ENCODE data around the gene ZNF512.
"Not testable (repeated sequence)": the region's sequence is repeated elsewhere in the genome, so short reads cannot be mapped to it uniquely, and the experiment has no call there.

ZNF512 gene

DNA sequence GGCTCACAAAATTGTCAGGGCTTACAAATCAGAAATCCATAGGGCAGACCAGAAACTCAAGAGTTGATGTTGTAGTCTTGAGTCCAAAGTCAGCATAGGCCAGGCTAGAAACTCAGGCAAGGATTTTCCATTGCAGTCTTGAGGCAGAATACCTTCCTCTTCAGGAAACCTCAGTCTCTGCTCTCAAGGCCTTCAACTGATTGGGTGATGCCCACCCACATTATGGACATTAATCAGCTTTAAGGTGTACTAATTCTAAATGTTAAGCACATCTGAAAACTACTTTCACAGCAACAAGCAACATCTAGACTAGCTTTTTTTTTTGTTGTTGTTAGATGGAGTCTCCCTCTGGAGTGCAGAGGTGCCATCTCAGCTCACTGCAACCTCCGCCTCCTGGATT lies 31.3 kb upstream of the ZNF512 start:
- TF ChIP-seq, protein P1, sequence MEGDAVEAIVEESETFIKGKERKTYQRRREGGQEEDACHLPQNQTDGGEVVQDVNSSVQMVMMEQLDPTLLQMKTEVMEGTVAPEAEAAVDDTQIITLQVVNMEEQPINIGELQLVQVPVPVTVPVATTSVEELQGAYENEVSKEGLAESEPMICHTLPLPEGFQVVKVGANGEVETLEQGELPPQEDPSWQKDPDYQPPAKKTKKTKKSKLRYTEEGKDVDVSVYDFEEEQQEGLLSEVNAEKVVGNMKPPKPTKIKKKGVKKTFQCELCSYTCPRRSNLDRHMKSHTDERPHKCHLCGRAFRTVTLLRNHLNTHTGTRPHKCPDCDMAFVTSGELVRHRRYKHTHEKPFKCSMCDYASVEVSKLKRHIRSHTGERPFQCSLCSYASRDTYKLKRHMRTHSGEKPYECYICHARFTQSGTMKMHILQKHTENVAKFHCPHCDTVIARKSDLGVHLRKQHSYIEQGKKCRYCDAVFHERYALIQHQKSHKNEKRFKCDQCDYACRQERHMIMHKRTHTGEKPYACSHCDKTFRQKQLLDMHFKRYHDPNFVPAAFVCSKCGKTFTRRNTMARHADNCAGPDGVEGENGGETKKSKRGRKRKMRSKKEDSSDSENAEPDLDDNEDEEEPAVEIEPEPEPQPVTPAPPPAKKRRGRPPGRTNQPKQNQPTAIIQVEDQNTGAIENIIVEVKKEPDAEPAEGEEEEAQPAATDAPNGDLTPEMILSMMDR (IDR thresholded peaks at IDR 0.05; ENCODE audit: low read length, missing control alignments), result no peak
- no peak for DNase-seq (ENCODE audit: low read depth)
- no peak overlapping the region for H3K4me3 ChIP-seq (replicated peaks; ENCODE audit: low read depth, low read length)

DNA sequence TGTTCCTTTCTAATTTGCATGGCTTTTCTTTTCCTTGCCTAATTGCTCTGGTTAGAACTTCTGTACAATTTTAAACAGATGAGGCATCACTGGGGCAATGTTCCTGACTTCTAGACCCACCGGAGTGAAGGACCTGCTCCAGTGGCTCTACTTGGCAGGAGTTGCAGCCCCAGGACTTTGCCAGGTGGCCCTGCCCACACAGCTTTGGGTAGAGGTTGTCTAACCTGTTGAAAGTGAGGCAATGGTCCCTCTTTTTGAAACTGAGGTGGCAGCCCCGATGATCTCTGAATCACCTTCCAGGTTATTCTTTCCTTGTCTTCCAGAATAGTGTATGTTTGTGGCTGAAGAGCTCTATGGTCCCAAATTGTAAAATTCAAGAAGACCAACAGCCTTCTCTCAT lies 29.9 kb upstream of the ZNF512 start:
- no peak overlapping the region for H3K4me3 ChIP-seq (replicated peaks; ENCODE audit: low read depth, low read length)
- TF ChIP-seq, protein P1 (IDR thresholded peaks at IDR 0.05; ENCODE audit: low read length, missing control alignments), result no peak
- no peak for DNase-seq (ENCODE audit: low read depth)

- DNase-seq (ENCODE audit: low read depth); H3K4me3 ChIP-seq (replicated peaks; ENCODE audit: low read depth, low read length): not testable (repeated sequence)
Observed at GRCh38 chr2:27554451-27554850, 28.4 kb upstream of the ZNF512 start.

DNA sequence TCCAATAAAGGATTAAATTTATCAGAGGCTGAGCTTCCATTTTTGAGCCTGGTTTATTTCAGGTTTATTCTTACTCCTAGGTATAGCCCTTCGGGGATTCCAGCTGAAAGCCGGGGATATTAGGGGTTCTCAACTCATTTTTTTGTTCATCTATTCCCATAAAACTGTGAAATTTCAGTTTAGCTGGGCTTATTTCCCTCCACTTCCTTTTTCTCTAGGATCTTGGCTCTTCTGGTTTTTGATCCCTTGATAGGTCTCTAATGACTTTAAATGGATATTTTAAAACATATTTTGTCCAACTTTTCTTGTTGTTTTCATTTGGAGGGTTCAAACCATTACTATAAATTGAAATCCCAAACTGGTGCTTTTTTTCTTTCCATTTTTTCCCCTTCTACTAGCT lies 23.6 kb upstream of the ZNF512 start:
- no peak for DNase-seq (ENCODE audit: low read depth)
- no peak overlapping the region for H3K4me3 ChIP-seq (replicated peaks; ENCODE audit: low read depth, low read length)
- TF ChIP-seq, protein P1 (IDR thresholded peaks at IDR 0.05; ENCODE audit: low read length, missing control alignments), result no peak

GRCh38 chr2:27561060-27561459 lies 21.8 kb upstream of the ZNF512 start:
- H3K4me3 ChIP-seq (replicated peaks; ENCODE audit: low read depth, low read length), result no peak overlapping the region
- TF ChIP-seq, protein P1 (IDR thresholded peaks at IDR 0.05; ENCODE audit: low read length, missing control alignments), result no peak
- no peak for DNase-seq (ENCODE audit: low read depth)

- H3K4me3 ChIP-seq (replicated peaks; ENCODE audit: low read depth, low read length), result no peak overlapping the region
- TF ChIP-seq, protein P1 (IDR thresholded peaks at IDR 0.05; ENCODE audit: low read length, missing control alignments), result no peak
- peak; percentile 45 for DNase-seq (ENCODE audit: low read depth)
Observed at GRCh38 chr2:27566628-27567027, 16.2 kb upstream of the ZNF512 start.

GRCh38 chr2:27569398-27569797 lies 13.4 kb upstream of the ZNF512 start:
- DNase-seq (ENCODE audit: low read depth), result no peak
- TF ChIP-seq, protein P1 (IDR thresholded peaks at IDR 0.05; ENCODE audit: low read length, missing control alignments), result no peak

GRCh38 chr2:27571197-27571596 lies 11.6 kb upstream of the ZNF512 start:
- DNase-seq (ENCODE audit: low read depth), result no peak
- TF ChIP-seq, protein P1 (IDR thresholded peaks at IDR 0.05; ENCODE audit: low read length, missing control alignments), result no peak

More at GRCh38 chr2:27569398-27569797, 13.4 kb upstream of the ZNF512 start:
- no peak overlapping the region for H3K4me3 ChIP-seq (replicated peaks; ENCODE audit: low read depth, low read length)

More at GRCh38 chr2:27571197-27571596, 11.6 kb upstream of the ZNF512 start:
- no peak overlapping the region for H3K4me3 ChIP-seq (replicated peaks; ENCODE audit: low read depth, low read length)
